Measurements from ENCODE around the gene ABCG2. TPM values are rescaled to one million over a fixed set of nuclear protein-coding genes. Genes with fewer than 3 reads are reported as not detected.
"Not testable (repeated sequence)": the region's sequence is repeated elsewhere in the genome, so short reads cannot be mapped to it uniquely, and the experiment has no call there.

The ABCG2 gene
- total RNA-seq, 1 experiment from 2014 or later = 0.24 TPM

- CTCF ChIA-PET = no interaction called here
These were observed 23.7 kb downstream of the ABCG2 start for GRCh38 chr4:88134536-88135355.

GRCh38 chr4:88134111-88134510 is 24.3 kb downstream of the ABCG2 start:
- H3K4me3 Mint-ChIP-seq (ENCODE audit: low read depth, unreplicated experiment) = no peak overlapping the region
- CTCF ChIA-PET = no interaction called here
- DNase-seq = no peak
- peaks cover 4% of the 10 kb centered on the region for H3K9me3 Mint-ChIP-seq (ENCODE audit: low read depth, unreplicated experiment)
- H3K36me3 Mint-ChIP-seq (ENCODE audit: insufficient read depth, unreplicated experiment) = no peaks in the 10 kb centered on the region
- H3K27ac Mint-ChIP-seq (ENCODE audit: unreplicated experiment) = no peak overlapping the region
- no peak for TF ChIP-seq CTCF (IDR thresholded peaks at IDR 0.05; ENCODE audit: unreplicated experiment)
- no peaks in the 10 kb centered on the region for H3K27me3 Mint-ChIP-seq (ENCODE audit: unreplicated experiment)
- intact Hi-C loops (cut with micrococcal nuclease; ENCODE audit: unreplicated experiment) = no loop called here
- no peaks in the 10 kb centered on the region for H3K4me1 Mint-ChIP-seq (ENCODE audit: low read depth, unreplicated experiment)
- no TSS peak for BruUV-seq (replicated peaks)

More at GRCh38 chr4:88134536-88135355, 23.7 kb downstream of the ABCG2 start:
- TF ChIP-seq CTCF (IDR thresholded peaks at IDR 0.05; ENCODE audit: unreplicated experiment) = no peak
- H3K4me3 Mint-ChIP-seq (ENCODE audit: low read depth, unreplicated experiment) = no peak overlapping the region
- BruUV-seq (replicated peaks) = no TSS peak
- peaks cover 4% of the 10 kb centered on the region for H3K9me3 Mint-ChIP-seq (ENCODE audit: low read depth, unreplicated experiment)
- no peaks in the 10 kb centered on the region for H3K27me3 Mint-ChIP-seq (ENCODE audit: unreplicated experiment)
- H3K27ac Mint-ChIP-seq (ENCODE audit: unreplicated experiment) = no peak overlapping the region
- H3K4me1 Mint-ChIP-seq (ENCODE audit: low read depth, unreplicated experiment) = no peaks in the 10 kb centered on the region
- intact Hi-C loops (cut with micrococcal nuclease; ENCODE audit: unreplicated experiment) = no loop called here
- DNase-seq = no peak
- H3K36me3 Mint-ChIP-seq (ENCODE audit: insufficient read depth, unreplicated experiment) = no peaks in the 10 kb centered on the region

- H3K4me1 Mint-ChIP-seq (ENCODE audit: low read depth, unreplicated experiment) = no peaks in the 10 kb centered on the region
- H3K27me3 Mint-ChIP-seq (ENCODE audit: unreplicated experiment) = no peaks in the 10 kb centered on the region
- DNase-seq = no peak
- intact Hi-C loops (cut with micrococcal nuclease; ENCODE audit: unreplicated experiment) = no loop called here
- CTCF ChIA-PET = no interaction called here
- no TSS peak for BruUV-seq (replicated peaks)
- H3K9me3 Mint-ChIP-seq (ENCODE audit: low read depth, unreplicated experiment) = peaks cover 4% of the 10 kb centered on the region
- H3K36me3 Mint-ChIP-seq (ENCODE audit: insufficient read depth, unreplicated experiment) = no peaks in the 10 kb centered on the region
- TF ChIP-seq CTCF (IDR thresholded peaks at IDR 0.05; ENCODE audit: unreplicated experiment) = no peak
- H3K27ac Mint-ChIP-seq (ENCODE audit: unreplicated experiment) = no peak overlapping the region
- no peak overlapping the region for H3K4me3 Mint-ChIP-seq (ENCODE audit: low read depth, unreplicated experiment)
These were observed 27.7 kb downstream of the ABCG2 start for GRCh38 chr4:88130544-88131305.

GRCh38 chr4:88130003-88130402 is 28.4 kb downstream of the ABCG2 start:
- intact Hi-C loops (cut with micrococcal nuclease; ENCODE audit: unreplicated experiment) = no loop called here
- Mint-ChIP-seq H3K9me3 (ENCODE audit: low read depth, unreplicated experiment) (peaks cover 4% of the 10 kb centered on the region), H3K4me3 (ENCODE audit: low read depth, unreplicated experiment) (no peak overlapping the region), H3K36me3 (ENCODE audit: insufficient read depth, unreplicated experiment) (no peaks in the 10 kb centered on the region), H3K4me1 (ENCODE audit: low read depth, unreplicated experiment) (no peaks in the 10 kb centered on the region), H3K27ac (ENCODE audit: unreplicated experiment) (no peak overlapping the region), H3K27me3 (ENCODE audit: unreplicated experiment) (no peaks in the 10 kb centered on the region)
- BruUV-seq (replicated peaks) = no TSS peak
- no peak for TF ChIP-seq CTCF (IDR thresholded peaks at IDR 0.05; ENCODE audit: unreplicated experiment)
- DNase-seq = no peak
- CTCF ChIA-PET = no interaction called here

- DNase-seq; H3K27ac Mint-ChIP-seq (ENCODE audit: unreplicated experiment); H3K4me3 Mint-ChIP-seq (ENCODE audit: low read depth, unreplicated experiment); CTCF ChIA-PET; intact Hi-C loops (cut with micrococcal nuclease; ENCODE audit: unreplicated experiment); H3K27me3 Mint-ChIP-seq (ENCODE audit: unreplicated experiment); H3K36me3 Mint-ChIP-seq (ENCODE audit: insufficient read depth, unreplicated experiment); H3K4me1 Mint-ChIP-seq (ENCODE audit: low read depth, unreplicated experiment); BruUV-seq (replicated peaks): not testable (repeated sequence)
- peaks cover 11% of the 10 kb centered on the region for H3K9me3 Mint-ChIP-seq (ENCODE audit: low read depth, unreplicated experiment)
These were observed 36.2 kb downstream of the ABCG2 start for GRCh38 chr4:88122260-88122659.
